Ishikawa (cell line): ENCODE measurements around the gene PELI2.

Experiments
- CEBPB ChIP-seq: IDR thresholded peaks from 2 replicates; pipeline ENCODE4 v1.6.1; 2012
- CREB1 ChIP-seq: IDR thresholded peaks from 2 replicates; pipeline ENCODE4 v1.6.1; 2012; ENCODE audit warnings: low read depth
- EGR1 ChIP-seq: IDR thresholded peaks from 2 replicates; pipeline ENCODE4 v1.6.1; 2012
- EP300 ChIP-seq: IDR thresholded peaks from 2 replicates; pipeline ENCODE4 v1.6.1; 2012; ENCODE audit warnings: borderline replicate concordance
- FOXM1 ChIP-seq: IDR thresholded peaks from 2 replicates; pipeline ENCODE4 v1.6.1; 2012; ENCODE audit warnings: low read depth, borderline replicate concordance
- NFIC ChIP-seq: IDR thresholded peaks from 2 replicates; pipeline ENCODE4 v1.6.1; 2012
- RAD21 ChIP-seq: IDR thresholded peaks from 2 replicates; pipeline ENCODE4 v1.6.1; 2012; ENCODE audit warnings: low read depth
- TAF1 ChIP-seq: IDR thresholded peaks from 2 replicates; pipeline ENCODE4 v1.6.1; 2012; ENCODE audit warnings: low read depth, mild to moderate bottlenecking
- TCF12 ChIP-seq: IDR thresholded peaks from 2 replicates; pipeline ENCODE4 v1.6.1; 2012; ENCODE audit warnings: low read depth
- TEAD4 ChIP-seq: IDR thresholded peaks from 2 replicates; pipeline ENCODE4 v1.6.1; 2012
- YY1 ChIP-seq: IDR thresholded peaks from 2 replicates; pipeline ENCODE4 v1.6.1; 2012; ENCODE audit warnings: low read depth
- ZBTB7A ChIP-seq: IDR thresholded peaks from 2 replicates; pipeline ENCODE4 v1.6.1; 2012; ENCODE audit warnings: low read depth
- TF ChIP-seq, protein P1 (sequence below): IDR thresholded peaks from 2 replicates; pipeline ENCODE4 v1.6.1; 2012; ENCODE audit warnings: low read depth, mild to moderate bottlenecking
- TF ChIP-seq, protein P2 (sequence below): IDR thresholded peaks from 2 replicates; pipeline ENCODE4 v1.6.1; 2012
- TF ChIP-seq, protein P3 (sequence below): IDR thresholded peaks from 2 replicates; pipeline ENCODE4 v1.6.1; 2012

Gene PELI2

DNA sequence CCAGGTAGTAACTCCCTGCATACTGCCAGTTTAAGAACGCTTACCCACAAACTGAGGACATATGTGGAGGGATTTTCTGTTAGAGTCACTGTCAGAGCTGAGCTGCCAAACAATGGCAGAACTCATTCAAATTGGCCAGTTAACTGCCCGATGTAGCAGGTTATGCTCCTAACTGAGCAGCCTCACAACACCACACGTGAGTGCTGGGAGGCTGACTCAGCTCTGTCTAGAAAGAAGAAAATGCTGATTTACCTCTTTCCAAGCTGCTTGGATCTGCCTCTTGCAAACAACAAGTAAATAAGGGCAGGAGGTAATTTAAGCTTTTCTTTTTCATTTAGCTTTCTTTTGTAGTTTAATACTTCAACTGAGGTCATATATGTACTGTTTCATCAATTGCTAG, 195.6 kb downstream of the PELI2 start:
- no peak for TF ChIP-seq YY1
- no peak for TF ChIP-seq TEAD4
- TF ChIP-seq CEBPB = no peak
- TF ChIP-seq TCF12 = no peak
- no peak for TF ChIP-seq TAF1

DNA sequence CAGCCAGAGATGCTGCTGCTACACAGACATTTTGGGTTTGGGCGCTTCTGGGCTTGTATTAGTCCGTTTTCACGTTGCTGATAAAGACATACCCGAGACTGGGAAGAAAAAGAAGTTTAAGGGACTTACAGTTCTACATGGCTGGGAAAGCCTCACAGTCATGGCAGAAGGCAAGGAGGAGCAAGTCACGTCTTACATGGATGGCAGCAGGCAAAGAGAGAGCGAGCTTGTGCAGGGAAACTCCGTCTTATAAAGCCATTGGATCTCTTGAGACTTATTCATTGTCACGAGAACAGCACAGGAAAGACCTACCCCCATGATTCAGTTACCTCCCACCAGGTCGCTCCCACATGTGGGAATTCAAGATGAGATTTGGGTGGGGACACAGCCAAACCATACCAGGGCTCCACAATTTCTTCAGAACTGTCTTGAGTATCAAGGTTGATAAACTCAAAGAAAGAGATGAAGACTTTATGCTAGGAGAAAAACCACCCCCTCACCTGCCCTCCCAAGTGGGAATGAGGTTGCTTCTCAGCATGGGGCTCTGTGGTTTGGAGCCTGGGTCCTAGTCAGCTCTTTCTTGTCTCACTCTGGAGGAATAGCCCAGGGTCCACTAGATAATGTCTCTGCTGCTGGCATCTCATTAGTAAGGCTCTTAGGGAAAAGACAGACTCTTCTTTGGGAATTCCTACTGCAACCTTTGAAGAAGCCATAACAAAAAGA, 200.3 kb downstream of the PELI2 start:
- TF ChIP-seq TCF12 (no peak), CREB1 (no peak), EP300 (no peak), TAF1 (no peak), FOXM1 (no peak), YY1 (no peak), NFIC (no peak), TEAD4 (no peak), RAD21 (no peak), EGR1 (no peak), CEBPB (no peak), ZBTB7A (no peak)
- TF ChIP-seq, protein P1, sequence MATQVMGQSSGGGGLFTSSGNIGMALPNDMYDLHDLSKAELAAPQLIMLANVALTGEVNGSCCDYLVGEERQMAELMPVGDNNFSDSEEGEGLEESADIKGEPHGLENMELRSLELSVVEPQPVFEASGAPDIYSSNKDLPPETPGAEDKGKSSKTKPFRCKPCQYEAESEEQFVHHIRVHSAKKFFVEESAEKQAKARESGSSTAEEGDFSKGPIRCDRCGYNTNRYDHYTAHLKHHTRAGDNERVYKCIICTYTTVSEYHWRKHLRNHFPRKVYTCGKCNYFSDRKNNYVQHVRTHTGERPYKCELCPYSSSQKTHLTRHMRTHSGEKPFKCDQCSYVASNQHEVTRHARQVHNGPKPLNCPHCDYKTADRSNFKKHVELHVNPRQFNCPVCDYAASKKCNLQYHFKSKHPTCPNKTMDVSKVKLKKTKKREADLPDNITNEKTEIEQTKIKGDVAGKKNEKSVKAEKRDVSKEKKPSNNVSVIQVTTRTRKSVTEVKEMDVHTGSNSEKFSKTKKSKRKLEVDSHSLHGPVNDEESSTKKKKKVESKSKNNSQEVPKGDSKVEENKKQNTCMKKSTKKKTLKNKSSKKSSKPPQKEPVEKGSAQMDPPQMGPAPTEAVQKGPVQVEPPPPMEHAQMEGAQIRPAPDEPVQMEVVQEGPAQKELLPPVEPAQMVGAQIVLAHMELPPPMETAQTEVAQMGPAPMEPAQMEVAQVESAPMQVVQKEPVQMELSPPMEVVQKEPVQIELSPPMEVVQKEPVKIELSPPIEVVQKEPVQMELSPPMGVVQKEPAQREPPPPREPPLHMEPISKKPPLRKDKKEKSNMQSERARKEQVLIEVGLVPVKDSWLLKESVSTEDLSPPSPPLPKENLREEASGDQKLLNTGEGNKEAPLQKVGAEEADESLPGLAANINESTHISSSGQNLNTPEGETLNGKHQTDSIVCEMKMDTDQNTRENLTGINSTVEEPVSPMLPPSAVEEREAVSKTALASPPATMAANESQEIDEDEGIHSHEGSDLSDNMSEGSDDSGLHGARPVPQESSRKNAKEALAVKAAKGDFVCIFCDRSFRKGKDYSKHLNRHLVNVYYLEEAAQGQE = no peak
- TF ChIP-seq, protein P2, sequence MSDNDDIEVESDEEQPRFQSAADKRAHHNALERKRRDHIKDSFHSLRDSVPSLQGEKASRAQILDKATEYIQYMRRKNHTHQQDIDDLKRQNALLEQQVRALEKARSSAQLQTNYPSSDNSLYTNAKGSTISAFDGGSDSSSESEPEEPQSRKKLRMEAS = no peak
- TF ChIP-seq, protein P3, sequence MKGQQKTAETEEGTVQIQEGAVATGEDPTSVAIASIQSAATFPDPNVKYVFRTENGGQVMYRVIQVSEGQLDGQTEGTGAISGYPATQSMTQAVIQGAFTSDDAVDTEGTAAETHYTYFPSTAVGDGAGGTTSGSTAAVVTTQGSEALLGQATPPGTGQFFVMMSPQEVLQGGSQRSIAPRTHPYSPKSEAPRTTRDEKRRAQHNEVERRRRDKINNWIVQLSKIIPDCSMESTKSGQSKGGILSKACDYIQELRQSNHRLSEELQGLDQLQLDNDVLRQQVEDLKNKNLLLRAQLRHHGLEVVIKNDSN = no peak

DNA sequence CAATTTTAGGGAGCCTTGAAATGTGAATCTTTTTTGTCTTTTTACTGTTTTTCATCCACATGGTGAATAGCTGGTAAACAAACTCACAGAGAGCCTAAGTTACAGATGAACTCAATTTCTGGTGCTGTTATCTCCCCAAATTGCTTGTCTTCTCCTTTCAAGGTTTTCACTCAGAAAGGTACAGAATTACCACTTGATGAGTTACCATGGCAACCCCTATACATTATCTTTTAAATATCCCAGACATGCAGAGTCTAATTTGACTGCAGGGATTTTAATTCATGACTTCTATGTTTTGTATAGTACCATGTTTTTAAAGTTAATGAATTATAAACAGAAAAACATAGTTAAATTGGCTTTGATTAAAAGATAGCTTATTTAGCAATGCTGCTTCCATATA, 203.7 kb downstream of the PELI2 start:
- TF ChIP-seq TEAD4 = no peak
- TF ChIP-seq CEBPB = no peak
- TF ChIP-seq TAF1 = no peak
- no peak for TF ChIP-seq NFIC
- no peak for TF ChIP-seq EGR1
- TF ChIP-seq CREB1 = no peak
- TF ChIP-seq, protein P3 = no peak
- TF ChIP-seq, protein P1 = no peak
- TF ChIP-seq, protein P2 = no peak
- no peak for TF ChIP-seq ZBTB7A
- no peak for TF ChIP-seq TCF12
- no peak for TF ChIP-seq YY1
- TF ChIP-seq FOXM1 = no peak
- no peak for TF ChIP-seq EP300
- no peak for TF ChIP-seq RAD21

DNA sequence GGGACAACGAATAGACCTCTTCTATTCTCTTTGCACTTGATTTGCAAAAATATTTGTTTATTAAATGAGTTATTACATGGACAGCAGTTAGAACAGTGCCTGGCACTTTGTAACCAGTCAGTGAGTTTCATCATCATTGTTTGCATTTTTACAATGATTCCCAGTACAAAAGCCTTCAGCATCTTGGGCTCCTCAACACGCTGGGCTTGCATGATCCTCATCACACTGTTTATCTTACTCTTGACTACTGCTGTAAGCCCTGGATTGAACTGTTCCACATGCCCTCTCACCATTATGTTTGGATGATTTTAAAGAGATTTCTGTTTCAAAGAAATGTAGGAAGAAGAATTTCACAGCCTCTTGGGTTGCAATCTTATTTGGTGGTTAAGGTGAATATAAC, 204.3 kb downstream of the PELI2 start:
- TF ChIP-seq YY1 (no peak), FOXM1 (no peak), CEBPB (no peak), NFIC (no peak), RAD21 (no peak), EP300 (no peak), TEAD4 (no peak), TAF1 (no peak)
- TF ChIP-seq, protein P1 = no peak
- TF ChIP-seq, protein P2 = no peak
